Hepatocyte (in vitro differentiated cells): ENCODE data around the gene TNFRSF14.

Experiments used
- CTCF ChIP-seq: fragments of 200-600 bp; sonication (generic); IDR thresholded peaks from 2 replicates; pipeline ENCODE4 v1.5.1; 2016; ENCODE audit warnings: antibody characterized with exemption, mild to moderate bottlenecking; ENCODE audit not compliant: poor library complexity
- EZH2 ChIP-seq: fragments of 200-600 bp; sonication (generic); IDR thresholded peaks from 2 replicates; pipeline ENCODE4 v1.6.1; 2016; ENCODE audit warnings: antibody characterized with exemption, mild to moderate bottlenecking, borderline replicate concordance

- TF ChIP-seq CTCF (no peak), EZH2 (no peak)
Observed at GRCh38 chr1:2556678-2557481, 709 bp downstream of the TNFRSF14 start.
